GM23338 (cell line): ENCODE measurements around the gene SYNE1. TPM values are rescaled to one million over a fixed set of nuclear protein-coding genes. Genes with fewer than 3 reads are reported as not detected.
A peak's percentile ranks its signal among the peaks of the same experiment; 100 is the strongest.

Experiments
- ATAC-seq: fragments of 200-7000 bp; cut with Tn5 transposase; 3 replicates; pipeline ENCODE4 v1.9.1; 2020
- DNase-seq: peaks from one replicate; pipeline ENCODE4 v3.0.0-alpha.2; 2015; ENCODE audit warnings: low spot score
- H2AFZ ChIP-seq: fragments of 200-600 bp; sonication (generic); 2 replicates; pipeline ENCODE4 v1.8.0; 2016; ENCODE audit warnings: antibody characterized with exemption, mild to moderate bottlenecking, moderate library complexity
- H3F3A ChIP-seq: fragments of 200-600 bp; sonication (generic); replicated peaks from 2 replicates; pipeline ENCODE4 v1.8.0; 2017; ENCODE audit warnings: antibody characterized with exemption, mixed run types, low read depth
- H3K27ac ChIP-seq: fragments of 200-600 bp; sonication (generic); 2 replicates; pipeline ENCODE4 v1.6.1; 2016; ENCODE audit warnings: low read depth
- H3K27me3 ChIP-seq: fragments of 200-600 bp; sonication (generic); 2 replicates; pipeline ENCODE4 v1.8.0; 2016; ENCODE audit warnings: mild to moderate bottlenecking, mixed run types, moderate library complexity; ENCODE audit not compliant: insufficient read depth
- H3K36me3 ChIP-seq: fragments of 200-600 bp; sonication (generic); 2 replicates; pipeline ENCODE4 v1.8.0; 2016; ENCODE audit warnings: mild to moderate bottlenecking; ENCODE audit not compliant: insufficient read depth
- H3K4me1 ChIP-seq: fragments of 200-600 bp; sonication (generic); 2 replicates; pipeline ENCODE4 v1.8.0; 2016; ENCODE audit warnings: mild to moderate bottlenecking, moderate library complexity; ENCODE audit not compliant: insufficient read depth
- H3K4me2 ChIP-seq: fragments of 200-600 bp; sonication (generic); 2 replicates; pipeline ENCODE4 v1.7.1; 2017; ENCODE audit warnings: mixed run types
- H3K4me3 ChIP-seq: fragments of 200-600 bp; sonication (generic); 2 replicates; pipeline ENCODE4 v1.6.1; 2016; ENCODE audit warnings: mixed run types
- H3K79me2 ChIP-seq: fragments of 200-600 bp; sonication (generic); replicated peaks from 2 replicates; pipeline ENCODE4 v1.8.0; 2017; ENCODE audit warnings: mild to moderate bottlenecking; ENCODE audit not compliant: insufficient read depth
- H3K9me2 ChIP-seq: fragments of 200-600 bp; sonication (generic); 2 replicates; pipeline ENCODE4 v1.8.0; 2017; ENCODE audit not compliant: insufficient read depth
- H4K20me1 ChIP-seq: fragments of 200-600 bp; sonication (generic); replicated peaks from 2 replicates; pipeline ENCODE4 v1.8.0; 2017; ENCODE audit warnings: mild to moderate bottlenecking; ENCODE audit not compliant: insufficient read depth
- H3K27ac Mint-ChIP-seq: 2 replicates; pipeline ENCODE4 v1.8.0; 2020; ENCODE audit warnings: inconsistent platforms, mild to moderate bottlenecking, moderate library complexity, mixed read lengths
- H3K27me3 Mint-ChIP-seq: 3 replicates; pipeline ENCODE4 v1.8.0; 2022; ENCODE audit warnings: low read depth, mild to moderate bottlenecking, moderate library complexity, mixed read lengths, inconsistent platforms; ENCODE audit not compliant: insufficient read depth, poor library complexity
- H3K36me3 Mint-ChIP-seq: 3 replicates; pipeline ENCODE4 v1.8.0; 2021; ENCODE audit warnings: low read depth, mild to moderate bottlenecking, inconsistent platforms, moderate library complexity, mixed read lengths
- H3K4me1 Mint-ChIP-seq: 3 replicates; pipeline ENCODE4 v1.8.0; 2020; ENCODE audit warnings: mild to moderate bottlenecking, inconsistent platforms, mixed read lengths
- H3K4me3 Mint-ChIP-seq: 3 replicates; pipeline ENCODE4 v1.8.0; 2021; ENCODE audit warnings: moderate library complexity, mild to moderate bottlenecking, inconsistent platforms, mixed read lengths
- H3K9me3 Mint-ChIP-seq: 3 replicates; pipeline ENCODE4 v1.8.0; 2020; ENCODE audit warnings: moderate library complexity, mild to moderate bottlenecking, inconsistent platforms, mixed read lengths
- CREB1 ChIP-seq: fragments of 250-450 bp; sonication (Bioruptor Pico); IDR thresholded peaks from 2 replicates; pipeline ENCODE4 v1.5.0; 2020; ENCODE audit warnings: low read depth, mild to moderate bottlenecking, moderate library complexity
- CTCF ChIP-seq, 2 experiments: fragments of 200-600 bp in 1 of 2; sonication (generic) in 1 of 2; conservative IDR thresholded peaks; 2 replicates each; pipeline versions ENCODE4 v1.5.1 to v1.6.1; 2016 to 2017; ENCODE audit warnings: antibody characterized with exemption in 2 of 2, low read depth in 2 of 2, mild to moderate bottlenecking in 2 of 2, moderate library complexity in 1 of 2
- ETS1 ChIP-seq: IDR thresholded peaks from 2 replicates; pipeline ENCODE4 v1.6.1; 2016; ENCODE audit warnings: antibody characterized with exemption
- EZH2 ChIP-seq: fragments of 200-600 bp; sonication (generic); IDR thresholded peaks from one replicate; pipeline ENCODE4 v1.8.0; 2017; ENCODE audit warnings: antibody characterized with exemption, mild to moderate bottlenecking, low read depth; ENCODE audit not compliant: unreplicated experiment
- EZH2phosphoT487 ChIP-seq: fragments of 200-600 bp; sonication (generic); IDR thresholded peaks from one replicate; pipeline ENCODE4 v1.8.1; 2018; ENCODE audit warnings: antibody characterized with exemption; ENCODE audit not compliant: unreplicated experiment
- JUNB ChIP-seq: IDR thresholded peaks from one replicate; pipeline ENCODE4 v1.6.1; 2016; ENCODE audit warnings: antibody characterized with exemption; ENCODE audit not compliant: unreplicated experiment
- NANOG ChIP-seq: IDR thresholded peaks from 2 replicates; pipeline ENCODE4 v1.6.1; 2016; ENCODE audit warnings: antibody characterized with exemption, borderline replicate concordance
- POLR2AphosphoS5 ChIP-seq: IDR thresholded peaks from 2 replicates; pipeline ENCODE4 v1.6.1; 2016; ENCODE audit warnings: antibody characterized with exemption, low read depth
- REST ChIP-seq: IDR thresholded peaks from one replicate; pipeline ENCODE4 v1.6.1; 2018; ENCODE audit warnings: antibody characterized with exemption; ENCODE audit not compliant: unreplicated experiment
- STAT1 ChIP-seq: IDR thresholded peaks from one replicate; pipeline ENCODE4 v1.6.1; 2016; ENCODE audit warnings: antibody characterized with exemption; ENCODE audit not compliant: unreplicated experiment
- ZNF114 ChIP-seq: fragments of 250-450 bp; sonication (Bioruptor Pico); IDR thresholded peaks from 2 replicates; pipeline ENCODE4 v1.5.0; 2020; ENCODE audit warnings: mild to moderate bottlenecking, moderate library complexity
- ZNF331 ChIP-seq: fragments of 250-450 bp; sonication (Bioruptor Pico); IDR thresholded peaks from 2 replicates; pipeline ENCODE4 v1.5.0; 2020; ENCODE audit warnings: low read depth, mild to moderate bottlenecking, moderate library complexity
- ZNF462 ChIP-seq: fragments of 250-450 bp; sonication (Bioruptor Pico); IDR thresholded peaks from 2 replicates; pipeline ENCODE4 v1.5.0; 2020; ENCODE audit warnings: mild to moderate bottlenecking, moderate library complexity
- polyA plus RNA-seq: library from polyadenylated mRNA; unstranded; fragments of >200 nt; fragmentation: Nextera tagmentation; extraction: Ambion mirVana; gene quantifications from 2 replicates; pipeline ENCODE4 v1.2.1, GENCODE V29; 2016
- total RNA-seq: library from RNA; depleted of rRNA; stranded (reverse); fragments of >200 nt; shearing (Covaris generic); gene quantifications from 2 replicates; pipeline ENCODE4 v1.2.3, GENCODE V29; 2014

SYNE1 gene
- total and polyA plus RNA-seq, 2 experiments from 2014 or later = 3.9 to 13.6 TPM

GRCh38 chr6:152402791-152403190, 234.4 kb downstream of the SYNE1 start (continued):
- no peak for TF ChIP-seq ZNF331
- no peak for TF ChIP-seq ZNF114
- TF ChIP-seq ETS1 = no peak
- TF ChIP-seq REST = no peak
- TF ChIP-seq NANOG = no peak
- no peak for TF ChIP-seq EZH2
- TF ChIP-seq POLR2AphosphoS5 = no peak

- peaks cover 2% of the 10 kb centered on the region for H3K27me3 Mint-ChIP-seq
- Histone ChIP-seq H3K79me2 (no peaks in the 10 kb centered on the region), H3K27ac (no peak overlapping the region), H3K4me1 (no peaks in the 10 kb centered on the region), H3K4me3 (no peak overlapping the region), H2AFZ (no peak overlapping the region), H3K27me3 (no peaks in the 10 kb centered on the region), H4K20me1 (no peaks in the 10 kb centered on the region), H3K36me3 (no peaks in the 10 kb centered on the region), H3F3A (no peaks in the 10 kb centered on the region), H3K9me2 (peaks cover 7% of the 10 kb centered on the region; the same call in 1 of the 2 replicates), H3K4me2 (no peak overlapping the region)
- H3K9me3 Mint-ChIP-seq = no peaks in the 10 kb centered on the region
- H3K27ac Mint-ChIP-seq = 0 out of 2 replicates have a peak overlapping the region, but pooled peaks have one; percentile 26
- DNase-seq (no peak), ATAC-seq (no peak)
- H3K36me3 Mint-ChIP-seq = no peaks in the 10 kb centered on the region
- peaks cover 7% of the 10 kb centered on the region for H3K4me1 Mint-ChIP-seq
- no peak overlapping the region for H3K4me3 Mint-ChIP-seq
- TF ChIP-seq ZNF462 = no peak
- no peak for TF ChIP-seq ZNF114
- no peak for TF ChIP-seq CTCF (conservative IDR thresholded peaks at IDR 0.05; ENCODE audit: low read depth in 2 of 2)
- no peak for TF ChIP-seq JUNB
- no peak for TF ChIP-seq POLR2AphosphoS5
- no peak for TF ChIP-seq CREB1 (CRISPR knock-in tag)
- TF ChIP-seq NANOG = no peak
- no peak for TF ChIP-seq STAT1
- no peak for TF ChIP-seq ZNF331
- TF ChIP-seq EZH2 = no peak
- TF ChIP-seq EZH2phosphoT487 = no peak
Observed at GRCh38 chr6:152401978-152402377, 235.2 kb downstream of the SYNE1 start.
